ENCODE results near the gene CYP3A4.

The CYP3A4 gene

GRCh38 chr7:99707096-99707495 is 76.9 kb downstream of the CYP3A4 start:
- no peak for DNase-seq (ENCODE audit: insufficient read length, low spot score)
- no peak for FAIRE-seq

More at GRCh38 chr7:99707096-99707495, 76.9 kb downstream of the CYP3A4 start:
- no peak for TF ChIP-seq PAX5 (IDR thresholded peaks at IDR 0.05; ENCODE audit: insufficient read depth, low read length, severe bottlenecking)
- no peak for TF ChIP-seq TAF1 (IDR thresholded peaks at IDR 0.05; ENCODE audit: low read depth, low read length)
- TF ChIP-seq POU2F2 (IDR thresholded peaks at IDR 0.05; ENCODE audit: low read depth, low read length) = no peak
- TF ChIP-seq POLR2AphosphoS5 (IDR thresholded peaks at IDR 0.05; ENCODE audit: low read depth, low read length) = no peak
- no peak for TF ChIP-seq SPI1 (IDR thresholded peaks at IDR 0.05; ENCODE audit: low read depth, low read length)
- TF ChIP-seq POLR2A (IDR thresholded peaks at IDR 0.05; ENCODE audit: low read depth, low read length) = no peak
